HepG2 (cell line): ENCODE results near the gene IQCE. TPM values are rescaled to one million over a fixed set of nuclear protein-coding genes. Genes with fewer than 3 reads are reported as not detected.

ENCODE experiments used
- ARID4A ChIP-seq: sonication (generic); formaldehyde crosslinking; IDR thresholded peaks from 2 replicates; pipeline ENCODE4 v1.5.0; 2020; ENCODE audit warnings: mild to moderate bottlenecking, missing genetic modification reagents, borderline replicate concordance
- DZIP1 ChIP-seq: sonication (generic); formaldehyde crosslinking; IDR thresholded peaks from 2 replicates; pipeline ENCODE4 v1.5.0; 2020; ENCODE audit warnings: mild to moderate bottlenecking, missing genetic modification reagents
- HIVEP1 ChIP-seq: sonication (generic); formaldehyde crosslinking; IDR thresholded peaks from 2 replicates; pipeline ENCODE4 v1.4.0; 2020; ENCODE audit warnings: mild to moderate bottlenecking, missing genetic modification reagents
- KDM5B ChIP-seq: sonication (generic); formaldehyde crosslinking; IDR thresholded peaks from 2 replicates; pipeline ENCODE4 v1.4.0; 2020; ENCODE audit warnings: missing genetic modification reagents, mild to moderate bottlenecking, borderline replicate concordance
- MXI1 ChIP-seq: IDR thresholded peaks from 3 replicates; pipeline ENCODE4 v1.6.1; 2012; ENCODE audit warnings: low read depth, low read length, inconsistent platforms, borderline replicate concordance
- MYNN ChIP-seq: sonication (generic); formaldehyde crosslinking; IDR thresholded peaks from 2 replicates; pipeline ENCODE4 v1.4.0; 2020; ENCODE audit warnings: mild to moderate bottlenecking, low read depth, missing genetic modification reagents
- NCOA1 ChIP-seq: sonication (generic); formaldehyde crosslinking; IDR thresholded peaks from 2 replicates; pipeline ENCODE4 v1.9.0; 2021; ENCODE audit warnings: missing genetic modification reagents
- TBX2 ChIP-seq: sonication (generic); formaldehyde crosslinking; IDR thresholded peaks from 2 replicates; pipeline ENCODE4 v1.5.0; 2020; ENCODE audit warnings: missing genetic modification reagents, mild to moderate bottlenecking, borderline replicate concordance
- ZBTB7A ChIP-seq: sonication (generic); formaldehyde crosslinking; IDR thresholded peaks from 2 replicates; pipeline ENCODE4 v1.8.0; 2022; ENCODE audit warnings: mild to moderate bottlenecking, missing genetic modification reagents
- ZFX ChIP-seq: sonication (generic); formaldehyde crosslinking; IDR thresholded peaks from 2 replicates; pipeline ENCODE4 v1.4.0; 2020; ENCODE audit warnings: mild to moderate bottlenecking, low read depth, missing genetic modification reagents, moderate library complexity
- ZNF121 ChIP-seq: sonication (generic); formaldehyde crosslinking; IDR thresholded peaks from 2 replicates; pipeline ENCODE4 v1.5.0; 2020; ENCODE audit warnings: mild to moderate bottlenecking, missing genetic modification reagents
- ZNF138 ChIP-seq: sonication (generic); formaldehyde crosslinking; IDR thresholded peaks from 2 replicates; pipeline ENCODE4 v1.5.0; 2020; ENCODE audit warnings: mild to moderate bottlenecking, low read depth, missing genetic modification reagents
- ZNF556 ChIP-seq: sonication (generic); formaldehyde crosslinking; IDR thresholded peaks from 2 replicates; pipeline ENCODE4 v1.4.0; 2020; ENCODE audit warnings: mild to moderate bottlenecking, missing genetic modification reagents, borderline replicate concordance
- ZNF891 ChIP-seq: sonication (generic); formaldehyde crosslinking; IDR thresholded peaks from 2 replicates; pipeline ENCODE4 v1.5.0; 2020; ENCODE audit warnings: mild to moderate bottlenecking, missing genetic modification reagents
- polyA plus RNA-seq, 8 experiments: library from polyadenylated mRNA; depleted of rRNA in 3 of 8; stranded (reverse) in 7 of 8; unstranded in 1 of 8; fragments of >200 nt; fragmentation: Illumina TruSeq in 4 of 8; extraction: Trizol in 4 of 8; gene quantifications; 2 replicates each; pipeline versions ENCODE4 v1.2.1 to v1.2.3, GENCODE V29; 2011 to 2016; ENCODE audit warnings: low read depth in 4 of 8, missing spikeins in 1 of 8, mixed read lengths in 1 of 8; ENCODE audit not compliant: insufficient read depth in 1 of 8
- total RNA-seq, 5 experiments: library from RNA; depleted of rRNA; stranded (reverse); fragments of >200 nt; fragmentation: Illumina TruSeq; extraction: Trizol; gene quantifications; 2 replicates each; pipeline ENCODE4 v1.2.3, GENCODE V29; 2016; ENCODE audit warnings: low read depth in 1 of 5
- TF ChIP-seq, protein P1 (sequence below), 2 experiments: sonication (generic) in 1 of 2; formaldehyde crosslinking in 1 of 2; IDR thresholded peaks; 2 replicates each; pipeline versions ENCODE4 v1.5.1 to v1.6.1; 2011 to 2020; ENCODE audit warnings: borderline replicate concordance in 1 of 2, low read depth in 1 of 2, low read length in 1 of 2, mild to moderate bottlenecking in 1 of 2, missing genetic modification reagents in 1 of 2, moderate library complexity in 1 of 2
- TF ChIP-seq, protein P2 (sequence below): IDR thresholded peaks from 2 replicates; pipeline ENCODE4 v1.6.1; 2016; ENCODE audit warnings: low read depth, control low read depth

Gene IQCE
- total and polyA plus RNA-seq, 2 of the 13 experiments (the other 11 are each of a cell fraction or from before 2014, with no cell fraction given) = 1.5 to 2.5 TPM

GRCh38 chr7:2633538-2634266 lies 74.9 kb downstream of the IQCE start (continued):
- TF ChIP-seq DZIP1 = peak; percentile 60; the same call in 1 of the 2 replicates
- TF ChIP-seq HIVEP1 = no peak; the same call in 1 of the 2 replicates
- 0 out of 2 replicates have a peak, but pooled peaks have one; percentile 38 for TF ChIP-seq KDM5B
- peak; percentile 52; the same call in 1 of the 2 replicates for TF ChIP-seq ZBTB7A (CRISPR knock-in tag)
- peak; percentile 39; the same call in 1 of the 2 replicates for TF ChIP-seq TBX2 (CRISPR knock-in tag)
- TF ChIP-seq ZNF556 = peak; percentile 59; the same call in 1 of the 2 replicates
- TF ChIP-seq ARID4A (CRISPR knock-in tag) = 0 out of 2 replicates have a peak, but pooled peaks have one; percentile 2
- TF ChIP-seq, protein P1, sequence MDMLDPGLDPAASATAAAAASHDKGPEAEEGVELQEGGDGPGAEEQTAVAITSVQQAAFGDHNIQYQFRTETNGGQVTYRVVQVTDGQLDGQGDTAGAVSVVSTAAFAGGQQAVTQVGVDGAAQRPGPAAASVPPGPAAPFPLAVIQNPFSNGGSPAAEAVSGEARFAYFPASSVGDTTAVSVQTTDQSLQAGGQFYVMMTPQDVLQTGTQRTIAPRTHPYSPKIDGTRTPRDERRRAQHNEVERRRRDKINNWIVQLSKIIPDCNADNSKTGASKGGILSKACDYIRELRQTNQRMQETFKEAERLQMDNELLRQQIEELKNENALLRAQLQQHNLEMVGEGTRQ (IDR thresholded peaks at IDR 0.05; ENCODE audit: low read depth, low read length) = no peak
- TF ChIP-seq, protein P1 (CRISPR knock-in tag; IDR thresholded peaks at IDR 0.05; ENCODE audit: borderline replicate concordance) = no peak
- peak; percentile 5; the same call in 1 of the 3 replicates for TF ChIP-seq MXI1
- 0 out of 2 replicates have a peak, but pooled peaks have one; percentile 58 for TF ChIP-seq ZNF138 (CRISPR knock-in tag)
- TF ChIP-seq, protein P2, sequence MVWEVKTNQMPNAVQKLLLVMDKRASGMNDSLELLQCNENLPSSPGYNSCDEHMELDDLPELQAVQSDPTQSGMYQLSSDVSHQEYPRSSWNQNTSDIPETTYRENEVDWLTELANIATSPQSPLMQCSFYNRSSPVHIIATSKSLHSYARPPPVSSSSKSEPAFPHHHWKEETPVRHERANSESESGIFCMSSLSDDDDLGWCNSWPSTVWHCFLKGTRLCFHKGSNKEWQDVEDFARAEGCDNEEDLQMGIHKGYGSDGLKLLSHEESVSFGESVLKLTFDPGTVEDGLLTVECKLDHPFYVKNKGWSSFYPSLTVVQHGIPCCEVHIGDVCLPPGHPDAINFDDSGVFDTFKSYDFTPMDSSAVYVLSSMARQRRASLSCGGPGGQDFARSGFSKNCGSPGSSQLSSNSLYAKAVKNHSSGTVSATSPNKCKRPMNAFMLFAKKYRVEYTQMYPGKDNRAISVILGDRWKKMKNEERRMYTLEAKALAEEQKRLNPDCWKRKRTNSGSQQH (CRISPR knock-in tag) = no peak; the same call in 1 of the 2 replicates
- TF ChIP-seq ZNF121 (CRISPR knock-in tag) = peak; percentile 32; the same call in 1 of the 2 replicates
- TF ChIP-seq MYNN = 0 out of 2 replicates have a peak, but pooled peaks have one; percentile 21
- TF ChIP-seq ZFX (CRISPR knock-in tag) = peak; percentile 37; the same call in 1 of the 2 replicates
- TF ChIP-seq NCOA1 = no peak
- TF ChIP-seq ZNF891 = peak; percentile 61; the same call in 1 of the 2 replicates
